NCI-H1694 (cell line): ENCODE data around the gene SLC29A3.
"Not testable (repeated sequence)": the region's sequence is repeated elsewhere in the genome, so short reads cannot be mapped to it uniquely, and the experiment has no call there.

Experiments used
- DNase-seq: peaks from one replicate; lab custom pipeline; 2025; lab: John Stamatoyannopoulos, UW

Gene SLC29A3

GRCh38 chr10:71345694-71346093 is 26.6 kb downstream of the SLC29A3 start:
- no peak for DNase-seq

- no peak for DNase-seq
Observed at GRCh38 chr10:71346731-71347130, 27.7 kb downstream of the SLC29A3 start.

GRCh38 chr10:71347587-71348395 is 28.7 kb downstream of the SLC29A3 start:
- no peak for DNase-seq

- DNase-seq, result no peak
Observed at GRCh38 chr10:71348850-71349249, 29.8 kb downstream of the SLC29A3 start.

GRCh38 chr10:71349406-71349805 is 30.3 kb downstream of the SLC29A3 start:
- DNase-seq, result no peak

- no peak for DNase-seq
Observed at GRCh38 chr10:71351087-71351486, 32.0 kb downstream of the SLC29A3 start.

GRCh38 chr10:71351628-71352319 is 32.7 kb downstream of the SLC29A3 start:
- no peak for DNase-seq

- no peak for DNase-seq
Observed at GRCh38 chr10:71353639-71354038, 34.6 kb downstream of the SLC29A3 start.

- no peak for DNase-seq
Observed at GRCh38 chr10:71354776-71355175, 35.7 kb downstream of the SLC29A3 start.

GRCh38 chr10:71355886-71356285 is 36.8 kb downstream of the SLC29A3 start:
- no peak for DNase-seq

GRCh38 chr10:71357792-71358265 is 38.8 kb downstream of the SLC29A3 start:
- DNase-seq, result no peak

GRCh38 chr10:71358277-71358676 is 39.2 kb downstream of the SLC29A3 start:
- DNase-seq, result no peak

- not testable (repeated sequence) for DNase-seq
Observed at GRCh38 chr10:71358906-71359305, 39.8 kb downstream of the SLC29A3 start.

- DNase-seq, result no peak
Observed at GRCh38 chr10:71359364-71360046, 40.4 kb downstream of the SLC29A3 start.

GRCh38 chr10:71360735-71361134 is 41.7 kb downstream of the SLC29A3 start:
- DNase-seq, result no peak

- DNase-seq, result no peak
Observed at GRCh38 chr10:71361581-71361980, 42.5 kb downstream of the SLC29A3 start.

- DNase-seq, result no peak
Observed at GRCh38 chr10:71362141-71362540, 43.1 kb downstream of the SLC29A3 start.

- no peak for DNase-seq
Observed at GRCh38 chr10:71363936-71364335, 44.9 kb downstream of the SLC29A3 start.

GRCh38 chr10:71365366-71365765 is 46.3 kb downstream of the SLC29A3 start:
- no peak for DNase-seq

GRCh38 chr10:71366690-71367089 is 47.6 kb downstream of the SLC29A3 start:
- DNase-seq, result no peak

- DNase-seq, result no peak
Observed at GRCh38 chr10:71367271-71367670, 48.2 kb downstream of the SLC29A3 start.

GRCh38 chr10:71368176-71368575 is 49.1 kb downstream of the SLC29A3 start:
- no peak for DNase-seq

GRCh38 chr10:71368643-71369042 is 49.6 kb downstream of the SLC29A3 start:
- DNase-seq, result no peak
